ENCODE data around the gene RAPH1.

DNA sequence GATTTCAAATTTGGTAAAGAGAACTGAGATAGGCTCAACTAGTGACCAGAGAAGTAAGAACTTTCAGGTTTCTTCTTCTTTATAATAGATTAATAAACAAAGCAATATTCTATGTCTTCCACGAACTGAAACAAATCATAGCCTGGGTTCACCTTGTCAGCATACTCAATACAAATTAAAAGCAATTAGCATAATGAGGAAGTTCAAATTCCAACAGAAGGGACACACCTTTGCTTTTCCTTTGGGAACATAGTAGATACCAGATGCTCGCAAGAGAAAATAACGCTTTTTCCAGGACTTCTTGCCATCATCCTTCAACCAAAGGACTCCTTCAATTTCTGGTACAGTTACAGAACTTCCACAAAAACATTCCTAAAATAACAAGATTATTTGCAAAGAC lies 79.9 kb downstream of the RAPH1 start:
- TF ChIP-seq CTCF (conservative IDR thresholded peaks at IDR 0.05; ENCODE audit: low read depth, low read length) = no peak
- TF ChIP-seq EZH2 (IDR thresholded peaks at IDR 0.05; ENCODE audit: borderline replicate concordance, low read depth, low read length, poor library complexity, severe bottlenecking) = no peak
